IPS-18a (cell line): ENCODE data around the gene CXCR3.
"Not testable (repeated sequence)": the region's sequence is repeated elsewhere in the genome, so short reads cannot be mapped to it uniquely, and the experiment has no call there.

Source experiments
- H3K27ac ChIP-seq: one replicate; pipeline ENCODE4 v1.5.1; 2013; ENCODE audit warnings: low read length
- H3K27me3 ChIP-seq: one replicate; pipeline ENCODE4 v1.6.1; 2013; ENCODE audit warnings: mild to moderate bottlenecking, low read length; ENCODE audit not compliant: control insufficient read depth, insufficient read depth
- H3K36me3 ChIP-seq: one replicate; pipeline ENCODE4 v1.6.1; 2013; ENCODE audit warnings: low read depth, low read length; ENCODE audit not compliant: control insufficient read depth
- H3K4me1 ChIP-seq: one replicate; pipeline ENCODE4 v1.6.1; 2013; ENCODE audit warnings: low read depth, low read length; ENCODE audit not compliant: control insufficient read depth
- H3K4me3 ChIP-seq: one replicate; pipeline ENCODE4 v1.5.1; 2013; ENCODE audit warnings: low read length
- H3K9ac ChIP-seq: one replicate; pipeline ENCODE4 v1.6.1; 2013; ENCODE audit warnings: mild to moderate bottlenecking, low read length, moderate library complexity
- H3K9me3 ChIP-seq: one replicate; pipeline ENCODE4 v1.6.1; 2013; ENCODE audit warnings: low read depth, low read length; ENCODE audit not compliant: control insufficient read depth

CXCR3 gene

GRCh38 chrX:71573590-71573989 is 44.7 kb downstream of the CXCR3 start:
- peaks cover 47% of the 10 kb centered on the region for H3K36me3 ChIP-seq

GRCh38 chrX:71571390-71571789 is 46.9 kb downstream of the CXCR3 start:
- not testable (repeated sequence) for H3K27ac ChIP-seq, H3K27me3 ChIP-seq, H3K4me1 ChIP-seq, H3K9ac ChIP-seq, H3K4me3 ChIP-seq
- H3K9me3 ChIP-seq: peaks cover 20% of the 10 kb centered on the region
- peaks cover 68% of the 10 kb centered on the region for H3K36me3 ChIP-seq

More at GRCh38 chrX:71573590-71573989, 44.7 kb downstream of the CXCR3 start:
- H3K4me1 ChIP-seq: no peaks in the 10 kb centered on the region
- H3K27ac ChIP-seq: no peak overlapping the region
- H3K27me3 ChIP-seq: no peaks in the 10 kb centered on the region
- peaks cover 14% of the 10 kb centered on the region for H3K9me3 ChIP-seq
- no peak overlapping the region for H3K4me3 ChIP-seq
- H3K9ac ChIP-seq: no peak overlapping the region
